ENCODE results near the gene PCNT.
"Not testable (repeated sequence)": the region's sequence is repeated elsewhere in the genome, so short reads cannot be mapped to it uniquely, and the experiment has no call there.

The PCNT gene

DNA sequence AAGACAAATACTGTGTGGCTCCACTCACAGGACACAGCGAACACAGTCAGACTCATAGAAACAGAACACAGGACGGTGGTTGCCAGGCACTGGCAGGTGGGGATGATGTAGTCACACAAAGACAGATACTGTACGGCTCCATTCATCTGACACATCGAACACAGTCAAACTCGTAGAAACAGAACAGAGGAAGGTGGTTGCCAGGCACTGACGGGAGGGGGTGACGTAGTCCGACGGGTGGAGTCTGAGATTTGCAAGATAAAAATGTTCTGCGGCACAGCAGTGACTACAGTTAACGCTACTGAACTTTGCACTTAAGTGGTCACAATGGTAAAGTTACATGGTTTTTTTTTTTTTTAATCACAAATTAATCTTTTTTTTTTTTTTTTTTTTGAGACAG is 19.0 kb upstream of the PCNT start:
- ATAC-seq, result no peak

DNA sequence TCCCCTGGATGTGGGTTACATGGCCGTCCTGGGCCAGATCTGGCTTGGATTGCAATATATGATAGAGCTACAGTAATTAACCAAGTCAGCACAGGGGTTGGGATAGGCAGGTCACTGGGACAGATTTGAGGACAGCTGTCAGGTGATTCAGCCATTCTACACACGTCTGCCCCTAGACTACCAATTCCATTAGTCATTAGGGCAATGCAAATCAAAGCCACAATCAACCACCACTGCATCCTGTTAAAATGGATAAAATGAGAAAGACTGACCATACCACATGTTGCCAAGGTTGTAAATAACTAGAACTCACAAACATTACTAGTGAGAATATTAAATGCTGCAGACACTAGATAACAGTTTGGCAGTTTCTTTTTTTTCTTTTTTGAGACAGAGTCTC is 16.3 kb upstream of the PCNT start:
- ATAC-seq, result peak; percentile 21 to 49

DNA sequence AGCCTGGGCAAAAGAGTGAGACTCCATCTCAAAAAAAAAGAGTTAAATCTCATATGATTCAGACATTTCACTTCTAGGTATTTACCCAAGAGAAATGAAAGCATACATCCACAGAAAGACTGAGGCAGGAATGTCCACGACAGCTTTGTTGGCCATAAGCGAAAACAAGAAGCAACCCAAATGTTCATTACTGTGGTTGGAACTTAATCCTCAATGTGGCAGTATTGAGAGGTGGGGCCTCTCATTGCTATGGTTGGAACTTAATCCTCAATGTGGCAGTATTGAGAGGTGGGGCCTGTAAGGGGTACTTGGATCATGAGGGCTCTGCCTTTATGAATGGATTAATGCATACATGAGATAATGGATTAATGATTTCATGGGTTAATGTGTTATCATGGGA is 15.5 kb upstream of the PCNT start:
- ATAC-seq, result no peak

DNA sequence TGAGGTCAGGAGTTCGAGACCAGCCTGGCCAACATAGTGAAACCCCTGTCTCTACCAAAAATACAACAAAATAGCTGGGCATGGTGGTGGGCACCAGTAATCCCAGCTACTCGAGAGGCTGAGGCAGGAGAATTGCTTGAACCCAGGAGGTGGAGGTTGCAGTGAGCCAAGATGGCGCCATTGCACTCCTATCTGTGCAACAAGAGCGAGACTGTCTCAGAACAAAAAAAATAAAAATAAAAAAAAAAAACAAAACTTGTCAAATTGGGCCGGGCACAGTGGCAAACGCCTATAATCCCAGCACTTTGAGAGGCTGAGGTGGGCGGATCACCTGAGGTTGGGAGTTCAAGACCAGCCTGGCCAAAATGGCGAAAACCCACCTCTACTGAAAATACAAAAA is 13.7 kb upstream of the PCNT start:
- ATAC-seq, result not testable (repeated sequence)

DNA sequence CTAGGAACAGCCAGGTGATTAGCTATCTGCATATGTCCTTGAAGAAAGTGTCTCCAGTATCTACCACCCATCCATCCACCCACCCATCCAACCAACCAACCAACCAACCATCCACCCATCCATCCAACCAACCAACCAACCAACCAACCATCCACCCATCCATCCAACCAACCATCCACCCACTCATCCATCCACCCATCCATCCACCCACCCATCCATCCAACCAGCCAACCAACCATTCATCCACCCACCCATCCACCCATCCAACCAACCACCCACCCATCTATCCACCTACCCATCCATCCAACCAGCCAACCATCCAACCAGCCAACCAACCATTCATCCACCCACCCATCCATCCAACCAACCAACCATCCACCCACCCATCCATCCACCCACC is 12.4 kb upstream of the PCNT start:
- ATAC-seq, result no peak

DNA sequence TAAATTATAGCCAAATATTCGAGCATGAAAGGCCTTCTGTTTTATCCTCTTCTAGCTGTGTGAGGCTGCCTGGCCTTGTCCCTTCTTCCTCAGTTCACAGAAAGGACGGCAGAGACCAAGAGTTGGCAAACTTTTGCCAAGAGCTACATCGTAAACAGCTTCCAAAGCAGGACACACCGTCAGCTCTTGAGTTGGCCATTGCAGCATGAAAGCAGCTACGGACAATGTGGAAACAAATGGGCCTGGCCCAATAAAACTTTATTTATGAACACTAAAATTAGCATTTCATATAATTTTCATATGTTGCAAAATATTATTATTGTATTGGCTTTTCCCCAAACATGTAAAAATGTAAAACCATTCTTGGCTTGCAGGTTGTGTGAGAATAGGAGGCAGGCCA is 11.0 kb upstream of the PCNT start:
- ATAC-seq, result no peak

DNA sequence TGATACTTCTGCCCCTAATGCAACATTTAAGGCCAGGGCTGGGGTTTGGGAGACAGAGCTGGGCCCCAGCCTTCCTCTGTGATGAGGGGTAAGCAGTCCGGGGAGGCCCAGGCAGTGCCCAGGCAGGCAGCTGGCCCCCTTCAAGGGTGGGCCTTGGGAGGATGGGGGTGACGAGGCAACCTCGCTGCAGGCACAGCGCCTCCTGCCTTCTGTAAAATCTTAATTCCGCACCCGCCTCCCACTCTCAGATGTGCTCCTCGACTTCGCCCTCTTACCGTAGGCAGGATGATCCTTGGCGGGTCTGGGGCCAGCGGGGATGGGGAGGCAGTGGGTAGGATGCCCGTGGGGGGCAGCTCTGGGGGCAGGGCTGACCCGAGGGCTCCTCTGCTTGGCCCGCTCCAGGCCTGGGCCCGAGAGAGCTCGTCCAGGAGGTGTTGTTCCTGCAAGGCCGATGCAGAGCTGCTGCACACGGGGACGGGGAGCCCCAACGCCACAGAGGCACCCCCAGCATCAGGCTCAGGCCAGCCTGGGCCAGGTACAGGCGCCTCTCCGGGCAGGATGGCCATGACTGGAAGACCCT is 9.4 kb upstream of the PCNT start:
- ATAC-seq, result no peak

DNA sequence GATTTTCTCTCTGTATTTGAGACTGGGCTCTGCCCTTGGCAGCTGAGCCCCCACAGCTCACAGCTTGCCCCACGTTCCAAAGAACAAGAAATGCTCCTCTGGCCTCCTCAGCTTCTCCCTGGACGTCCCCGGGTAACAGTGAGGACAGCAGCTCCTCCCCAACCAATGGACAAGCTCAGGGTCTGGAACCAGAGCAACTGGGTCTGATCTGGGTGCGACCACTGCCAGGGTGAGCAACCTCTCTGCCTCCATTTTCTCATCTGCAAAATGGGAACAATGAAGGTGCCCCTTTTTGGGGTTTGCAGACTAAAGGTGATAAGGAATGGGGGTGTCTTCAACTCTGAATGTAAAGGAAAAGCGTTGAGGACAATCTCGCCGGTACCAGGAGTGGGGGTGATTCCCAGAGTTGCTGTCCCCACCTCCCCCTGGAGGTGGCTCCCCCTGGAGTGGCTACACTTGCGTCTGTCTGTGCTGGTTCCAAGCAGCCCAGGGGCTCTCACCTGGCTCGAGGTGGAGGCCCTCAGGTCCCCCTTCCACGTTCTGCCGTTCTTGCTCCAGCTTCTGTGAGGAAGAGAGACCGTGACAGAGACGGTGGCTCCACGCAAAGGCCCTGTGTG is 7.1 kb upstream of the PCNT start:
- no peak for ATAC-seq

DNA sequence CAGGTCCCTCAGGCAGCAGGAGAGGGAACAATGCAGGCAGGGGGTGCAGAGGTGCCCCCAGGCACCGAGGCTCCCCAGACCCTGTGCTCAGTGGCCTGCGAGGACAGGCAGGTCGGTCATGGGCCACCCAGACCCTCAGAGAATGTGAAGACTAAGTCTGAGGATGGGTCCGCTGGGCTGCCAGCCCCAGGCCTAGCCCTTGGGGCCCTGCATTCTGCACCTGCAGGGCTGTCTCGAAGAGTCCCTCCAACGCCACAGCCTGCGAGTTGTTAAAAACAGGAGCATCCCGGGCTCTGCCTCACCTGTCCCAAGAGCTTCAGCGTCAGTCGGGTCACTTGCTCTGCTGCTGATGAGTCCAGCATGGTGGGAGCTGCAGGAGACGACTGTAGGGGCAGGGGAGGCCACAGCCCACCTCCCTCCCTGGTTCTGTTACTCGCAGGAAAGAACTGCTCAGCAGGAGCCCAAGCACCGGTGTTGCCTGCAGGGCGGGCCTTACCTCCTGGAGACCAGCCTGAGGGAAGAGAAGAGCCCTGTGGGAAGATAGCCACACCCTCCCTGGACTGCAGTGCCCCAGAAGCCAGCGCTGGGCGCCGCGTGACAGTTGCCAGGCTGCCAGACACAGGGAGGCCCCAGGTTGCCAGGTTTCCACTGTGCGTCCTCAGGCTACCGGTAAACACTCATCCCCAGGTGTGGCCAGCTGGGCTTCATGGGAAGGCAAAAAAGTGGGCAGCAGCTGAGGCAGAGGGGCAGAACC is 6.1 kb upstream of the PCNT start:
- ATAC-seq, result no peak

DNA sequence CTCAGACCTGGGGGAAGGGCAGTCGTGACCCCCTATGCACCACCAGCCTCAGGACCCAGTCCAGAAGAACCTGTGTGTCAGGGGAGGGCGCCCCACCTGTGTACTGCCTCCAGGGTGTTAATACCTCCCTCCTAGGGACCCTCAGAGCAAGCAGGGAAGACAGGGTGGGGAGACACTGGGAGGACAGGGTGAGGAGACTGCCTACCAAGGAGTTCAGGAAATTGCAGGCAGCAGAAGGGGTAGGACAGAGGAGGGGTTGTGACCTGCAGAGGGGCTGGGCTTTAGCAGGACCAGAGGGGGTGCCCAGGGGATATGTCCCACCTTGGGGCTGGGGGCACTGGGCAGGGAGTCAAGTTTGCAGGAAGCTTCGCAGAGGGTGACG is 5.5 kb upstream of the PCNT start:
- no peak for ATAC-seq

DNA sequence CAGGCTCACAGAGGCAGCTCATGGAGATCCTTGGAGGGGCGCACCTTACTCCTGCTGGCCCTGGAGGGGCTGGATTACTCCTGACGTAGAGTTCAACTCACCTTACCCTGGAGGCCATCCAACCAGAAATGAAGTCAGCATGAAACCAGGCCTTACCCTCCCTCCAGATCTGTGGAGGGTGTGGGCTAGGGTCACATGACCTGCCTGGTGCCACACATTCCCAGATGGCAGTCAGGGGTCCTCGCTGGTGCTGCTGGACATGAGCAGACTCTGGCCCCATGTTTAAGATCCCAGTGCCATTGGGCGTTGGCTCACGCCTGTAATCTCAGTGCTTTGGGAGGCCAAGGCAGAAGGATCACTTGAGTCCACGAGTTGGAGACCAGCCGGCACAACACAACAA is 4.8 kb upstream of the PCNT start:
- ATAC-seq, result no peak

DNA sequence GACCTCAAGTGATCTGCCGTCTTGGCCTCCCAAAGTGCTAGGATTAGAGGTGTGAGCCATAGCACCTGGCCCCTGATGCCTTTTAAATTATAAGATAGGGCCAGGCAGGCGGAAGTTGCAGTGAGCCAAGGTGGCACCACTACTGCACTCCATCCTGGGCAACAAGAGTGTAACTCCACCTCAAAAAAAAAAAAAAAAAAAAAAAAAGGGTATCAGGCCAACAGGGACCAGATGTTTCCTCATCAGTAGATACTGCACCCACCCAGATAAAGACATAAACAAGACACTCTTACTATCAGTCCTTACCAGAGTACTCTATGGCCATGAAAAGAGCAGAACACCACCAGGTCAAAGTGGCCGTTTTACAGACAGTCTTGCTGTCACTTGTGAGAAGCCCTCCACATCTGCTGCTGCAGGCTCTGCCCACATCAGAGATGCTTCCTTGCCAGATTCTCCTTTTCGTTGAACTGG is 3.6 kb upstream of the PCNT start:
- ATAC-seq, result no peak

DNA sequence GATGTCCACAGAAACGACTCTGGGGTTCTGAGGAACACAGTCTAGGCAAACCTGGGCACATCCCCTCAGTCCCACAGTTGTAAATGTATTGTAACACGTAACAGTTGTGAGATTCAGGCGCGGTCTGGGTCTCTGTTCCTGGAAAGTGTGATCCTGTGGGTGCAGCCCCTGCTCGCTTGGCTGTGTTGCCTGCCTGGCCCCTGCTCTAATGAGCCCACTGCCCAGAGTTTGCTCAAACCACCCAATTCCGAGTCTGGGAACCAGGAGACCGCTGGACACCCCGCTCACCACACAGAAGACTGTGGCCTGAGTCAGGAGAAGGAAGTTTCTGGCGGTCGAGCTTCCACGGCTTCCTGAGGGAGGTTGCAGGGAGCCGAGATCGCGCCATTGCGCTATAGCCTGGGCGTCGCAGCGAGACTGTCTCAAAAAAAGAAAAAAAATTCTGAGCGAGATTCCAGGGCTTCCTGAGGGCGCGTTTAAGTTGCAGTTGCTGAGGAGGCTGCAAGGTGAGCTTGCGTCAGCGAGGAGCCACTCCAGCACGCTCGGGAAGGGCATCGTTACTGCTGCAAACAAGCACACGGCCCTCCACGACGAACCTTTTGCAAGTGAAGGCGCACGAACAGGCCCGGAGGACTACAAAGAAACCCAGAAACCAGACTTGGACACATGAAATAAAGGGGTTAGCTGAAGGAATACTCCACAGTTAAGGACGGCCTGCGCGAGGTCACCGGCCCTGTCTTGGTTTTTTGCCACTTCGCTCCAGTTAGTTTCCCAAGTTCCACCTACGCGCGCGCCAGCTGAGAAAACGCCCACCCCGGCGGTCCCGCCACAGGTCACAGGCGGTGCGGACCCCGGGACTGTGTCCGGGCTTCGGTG is 1.4 kb upstream of the PCNT start:
- no peak for ATAC-seq

DNA sequence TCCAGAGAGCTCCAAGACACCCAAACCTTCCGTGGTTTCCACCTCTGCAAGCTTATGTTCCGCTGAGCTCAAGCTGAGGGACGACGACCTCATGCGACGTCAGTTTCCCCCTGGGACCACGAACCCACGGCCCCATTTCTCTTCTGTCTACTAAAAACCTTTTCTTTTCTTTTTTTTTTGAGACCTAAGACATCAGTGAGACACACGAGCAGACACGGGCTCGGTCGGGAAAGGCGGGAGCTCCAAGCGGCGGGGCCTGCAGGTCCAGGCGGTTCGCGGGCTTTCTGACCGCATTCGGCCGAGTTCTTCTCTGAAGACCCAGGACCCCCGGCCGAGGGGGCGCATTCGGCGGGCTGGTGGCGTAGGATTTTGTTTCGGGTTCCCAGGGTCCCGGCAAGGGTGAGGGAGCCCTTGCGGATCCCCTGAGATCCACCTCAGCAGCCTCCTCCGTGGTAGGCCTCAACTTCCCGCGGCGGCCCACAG is 688 bp upstream of the PCNT start:
- peak in 1 of 2 donors; percentile 1 for ATAC-seq

DNA sequence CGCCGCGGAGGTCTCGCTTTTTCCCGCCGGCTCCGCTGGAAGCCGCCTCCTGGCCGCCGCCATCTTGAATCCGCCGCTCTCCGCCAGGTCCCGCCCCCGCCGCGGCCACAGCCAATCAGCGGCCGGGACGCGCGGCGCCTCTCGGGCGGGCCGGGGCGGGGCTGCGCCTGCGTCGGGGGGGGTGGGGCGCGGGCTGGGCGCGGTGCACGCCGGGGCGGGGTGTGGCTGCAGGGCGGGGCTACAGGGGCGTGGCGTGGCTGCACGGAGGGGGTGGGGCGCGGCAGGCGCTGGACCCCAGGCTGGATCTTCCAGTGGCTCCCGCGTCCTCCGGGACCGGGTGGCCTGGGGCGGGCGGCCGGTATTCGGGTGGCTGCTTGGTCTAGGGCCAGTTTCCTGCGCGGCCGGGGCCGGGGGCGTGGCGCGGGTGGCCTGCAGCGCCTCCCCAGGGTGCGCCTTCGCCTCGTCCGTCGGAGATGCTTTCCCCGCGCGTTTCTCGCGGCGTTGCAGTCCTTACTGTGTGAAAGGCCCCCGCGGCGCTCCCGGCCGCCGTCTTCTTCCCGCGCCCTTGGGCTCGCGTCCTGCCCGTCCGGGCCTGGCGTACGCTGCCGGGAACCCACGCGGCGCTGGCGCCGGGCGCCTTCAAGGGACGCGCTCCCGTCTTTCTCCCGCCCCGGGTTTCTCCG is 575 bp downstream of the PCNT start:
- peak; percentile 73 to 78 for ATAC-seq

DNA sequence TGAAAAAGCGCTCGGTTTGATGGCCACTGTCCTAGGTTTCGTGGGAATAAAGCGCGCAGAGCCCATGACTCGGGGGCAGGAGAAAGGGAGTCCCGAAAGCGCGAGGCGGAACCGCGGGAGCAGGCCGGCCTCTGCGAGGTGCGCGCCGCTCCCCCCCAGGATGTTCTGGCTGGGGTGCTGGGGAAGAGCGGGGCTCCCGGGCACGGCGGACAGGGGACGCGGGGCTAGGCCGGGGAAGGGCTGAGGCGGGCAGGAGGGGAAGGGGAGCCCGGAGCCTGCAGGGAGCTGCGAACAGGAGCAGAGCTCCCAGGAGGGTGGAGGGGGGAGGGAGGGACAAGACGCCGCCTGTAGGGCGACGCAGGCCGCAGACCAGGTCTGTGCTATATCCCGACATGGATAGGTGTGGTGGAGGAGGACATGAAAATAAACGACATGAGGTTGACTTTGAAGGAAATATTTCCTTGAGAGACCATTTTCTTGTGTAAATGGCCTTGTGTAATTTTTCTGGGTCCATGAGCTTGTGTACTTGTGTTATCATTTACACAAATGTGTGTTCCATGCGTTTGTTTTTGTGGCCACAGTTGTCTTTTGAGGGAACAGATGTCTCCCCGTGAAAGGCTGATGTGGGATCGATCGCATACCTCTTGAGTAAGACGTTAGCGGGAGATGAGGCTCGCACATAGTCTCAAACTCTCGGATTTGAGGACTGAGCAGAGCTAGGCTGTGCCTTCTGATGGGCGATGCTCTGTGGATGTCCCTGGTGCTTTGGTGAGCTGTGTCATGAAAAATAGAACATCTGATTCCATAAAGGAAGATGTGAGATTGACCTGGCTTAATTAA is 1.3 kb downstream of the PCNT start:
- no peak for ATAC-seq

DNA sequence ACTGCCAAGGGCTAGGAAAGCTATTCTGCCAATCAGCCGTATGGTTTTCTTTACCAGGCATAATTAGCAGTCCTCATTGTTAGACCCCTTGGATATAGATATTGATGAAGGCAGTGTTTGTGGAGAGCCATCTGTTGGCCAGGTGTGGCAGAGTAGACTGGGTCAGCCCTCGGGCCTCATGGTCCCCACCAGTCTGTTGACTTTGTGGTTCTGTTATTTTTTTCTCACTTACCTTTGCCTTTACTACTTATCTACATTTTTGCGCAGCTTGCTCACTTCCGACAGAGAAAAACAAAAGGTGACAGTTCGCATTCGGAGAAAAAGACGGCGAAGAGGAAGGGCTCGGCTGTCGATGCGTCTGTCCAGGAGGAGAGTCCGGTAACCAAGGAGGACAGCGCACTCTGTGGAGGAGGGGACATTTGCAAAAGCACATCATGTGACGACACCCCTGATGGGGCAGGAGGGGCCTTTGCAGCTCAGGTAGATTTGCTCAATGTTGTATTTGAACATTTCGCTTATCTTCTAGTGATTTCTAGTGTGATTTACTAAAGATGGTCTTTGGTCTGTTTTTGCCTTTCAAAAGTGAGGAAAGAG is 2.3 kb downstream of the PCNT start:
- no peak for ATAC-seq

DNA sequence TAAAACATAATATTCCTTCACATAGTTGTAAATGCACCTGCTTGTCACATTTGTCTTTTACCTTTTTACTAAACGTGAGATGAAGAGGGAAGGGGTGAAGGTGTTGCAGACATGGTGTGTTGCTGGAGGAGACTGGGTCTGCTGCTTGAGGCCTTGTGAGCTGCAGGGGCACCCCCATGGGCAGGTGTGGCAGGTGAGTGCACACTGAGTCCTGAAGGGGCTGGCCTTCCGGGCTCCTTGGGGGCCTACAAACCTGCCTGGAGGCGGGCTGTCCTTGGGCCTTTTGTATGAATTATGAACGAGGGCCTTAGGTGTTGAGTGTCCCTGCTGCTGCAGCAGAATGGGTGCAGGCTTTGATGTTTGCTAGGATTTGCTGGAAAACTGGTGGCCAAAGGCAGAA is 3.8 kb downstream of the PCNT start:
- ATAC-seq, result no peak

DNA sequence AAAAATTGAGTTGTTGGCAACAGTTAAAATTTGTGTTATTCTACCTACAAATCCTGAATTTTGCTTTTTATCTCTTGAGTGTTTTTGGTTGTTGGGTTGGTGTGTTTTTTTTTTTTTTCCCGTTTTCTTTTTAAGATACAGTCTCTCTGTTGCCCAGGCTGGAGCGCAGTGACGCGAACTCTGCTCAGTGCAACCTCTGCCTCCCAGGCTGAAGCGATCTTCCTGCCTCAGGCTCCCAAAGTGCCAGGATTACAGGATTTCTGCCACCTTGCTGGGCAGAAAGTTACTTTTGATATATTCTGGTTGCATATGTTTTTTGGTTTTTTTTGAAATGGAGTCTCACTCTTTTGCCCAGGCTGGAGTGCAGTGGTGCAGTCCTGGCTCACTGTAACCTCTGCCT is 4.2 kb downstream of the PCNT start:
- no peak for ATAC-seq

DNA sequence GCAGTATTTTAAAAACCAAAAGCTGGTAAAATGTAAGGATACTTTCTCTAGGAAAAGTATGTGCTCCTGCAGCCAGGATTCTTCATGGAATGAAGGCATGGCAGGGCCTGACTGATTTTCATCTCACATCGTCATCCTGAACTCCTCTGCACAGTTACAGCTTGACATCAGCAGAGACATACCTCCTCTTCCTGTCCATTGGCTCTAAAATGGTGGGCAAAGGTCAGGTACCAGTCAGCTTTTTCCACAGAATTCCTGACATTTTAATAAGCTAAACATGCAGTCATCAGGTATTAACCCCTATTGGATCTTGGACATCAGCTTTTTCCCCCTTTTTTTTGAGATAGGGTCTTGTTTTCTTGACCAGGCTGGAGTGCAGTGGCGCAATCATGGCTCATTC is 5.8 kb downstream of the PCNT start:
- ATAC-seq, result no peak

Measured in activated CD4-positive, CD25-positive, alpha-beta regulatory T cell treated with anti-CD3 and anti-CD28 coated beads, Interleukin-2, amount 50 U/mL, for 24 hours (primary cell).